ENCODE data around the gene DYNLL2.

GRCh38 chr17:58120195-58120822, 37.1 kb downstream of the DYNLL2 start:
- TF ChIP-seq CTCF (IDR thresholded peaks at IDR 0.05) (no peak), EP300 (IDR thresholded peaks at IDR 0.05) (no peak), POLR2A (IDR thresholded peaks at IDR 0.05) (no peak)

All from tibial nerve (tissue), 4 donors.